ENCODE results near the gene PLPPR5. TPM values are rescaled to one million over a fixed set of nuclear protein-coding genes. Genes with fewer than 3 reads are reported as not detected.

Gene PLPPR5
- total and polyA plus RNA-seq, 9 of the 15 experiments (the other 6 are each of a cell fraction or from before 2014, with no cell fraction given): not detected

GRCh38 chr1:99007366-99007765, 2.7 kb upstream of the PLPPR5 start:
- ChIA-PET POLR2A (no interaction called here), CTCF (ENCODE audit: low intra/inter-chr PET ratio) (no interaction called here)
- no peaks in the 10 kb centered on the region for H3K9me1 ChIP-seq (ENCODE audit: control insufficient read depth, insufficient read depth, low read length)
- H3K4me2 ChIP-seq (ENCODE audit: insufficient read depth, low read length): no peak overlapping the region
- no peaks in the 10 kb centered on the region for H3K4me1 ChIP-seq (replicated peaks in 1 of 2; ENCODE audit: control insufficient read depth in 2 of 2, insufficient read depth in 2 of 2, low read length in 2 of 2)
- no peak for ATAC-seq
- H2AFZ ChIP-seq (ENCODE audit: low read depth, low read length): no peak overlapping the region
- intact Hi-C loops (cut with micrococcal nuclease): no loop called here
- H3K36me3 ChIP-seq (ENCODE audit: control insufficient read depth, insufficient read depth, low read length): no peaks in the 10 kb centered on the region
- no peak overlapping the region for H3K9ac ChIP-seq (ENCODE audit: insufficient read depth in 1 of 2, low read depth in 2 of 2, low read length in 2 of 2)
- H3K9me3 ChIP-seq (replicated peaks; ENCODE audit: control insufficient read depth, insufficient read depth, low read depth, low read length): no peaks in the 10 kb centered on the region
- H4K20me1 ChIP-seq (replicated peaks; ENCODE audit: control insufficient read depth, insufficient read depth, low read length): no peaks in the 10 kb centered on the region
- H3K79me2 ChIP-seq (ENCODE audit: control insufficient read depth, insufficient read depth, low read length): no peaks in the 10 kb centered on the region
- no peak overlapping the region for H3K4me3 ChIP-seq
- DNase-seq (ENCODE audit: extremely low read depth in 1 of 4, low spot score in 3 of 4): no peak
- no peaks in the 10 kb centered on the region for H3K27me3 ChIP-seq (ENCODE audit: control insufficient read depth in 2 of 2, insufficient read depth in 2 of 2, low read length in 2 of 2)
- no peak for FAIRE-seq
- WGBS (ENCODE audit: insufficient coverage, low coverage, missing lambda C conversion rate): 2% methylated on average over 3 of the region's 3 CpGs
- in situ Hi-C loops (cut with MboI): no loop called here
- no TSS peak for BruUV-seq (replicated peaks)
- no peak overlapping the region for H3K27ac ChIP-seq (ENCODE audit: extremely low read depth, low read depth, low read length)
- TF ChIP-seq JUND (IDR thresholded peaks at IDR 0.05; ENCODE audit: borderline replicate concordance, low read depth, low read length) (no peak), JUND (tag; IDR thresholded peaks at IDR 0.05; ENCODE audit: borderline replicate concordance, low read depth, low read length) (no peak), ZNF12 (CRISPR knock-in tag; IDR thresholded peaks at IDR 0.05) (no peak), RUNX1 (IDR thresholded peaks at IDR 0.05; ENCODE audit: low read depth) (no peak), HOMEZ (CRISPR knock-in tag; IDR thresholded peaks at IDR 0.05) (no peak), HIVEP1 (CRISPR knock-in tag; IDR thresholded peaks at IDR 0.05) (no peak), RAD21 (CRISPR knock-in tag; conservative IDR thresholded peaks at IDR 0.05 in 1 of 2, IDR thresholded peaks at IDR 0.05 in 1 of 2) (no peak), ZNF717 (CRISPR knock-in tag; IDR thresholded peaks at IDR 0.05) (no peak), POU5F1 (IDR thresholded peaks at IDR 0.05; ENCODE audit: borderline replicate concordance, low read depth, low read length, partially characterized antibody) (no peak), MYNN (IDR thresholded peaks at IDR 0.05) (no peak), MYNN (CRISPR knock-in tag; IDR thresholded peaks at IDR 0.05) (no peak), RFX1 (IDR thresholded peaks at IDR 0.05) (no peak), PHF8 (IDR thresholded peaks at IDR 0.05; ENCODE audit: borderline replicate concordance, low read length) (no peak)
- TF ChIP-seq, protein P1, sequence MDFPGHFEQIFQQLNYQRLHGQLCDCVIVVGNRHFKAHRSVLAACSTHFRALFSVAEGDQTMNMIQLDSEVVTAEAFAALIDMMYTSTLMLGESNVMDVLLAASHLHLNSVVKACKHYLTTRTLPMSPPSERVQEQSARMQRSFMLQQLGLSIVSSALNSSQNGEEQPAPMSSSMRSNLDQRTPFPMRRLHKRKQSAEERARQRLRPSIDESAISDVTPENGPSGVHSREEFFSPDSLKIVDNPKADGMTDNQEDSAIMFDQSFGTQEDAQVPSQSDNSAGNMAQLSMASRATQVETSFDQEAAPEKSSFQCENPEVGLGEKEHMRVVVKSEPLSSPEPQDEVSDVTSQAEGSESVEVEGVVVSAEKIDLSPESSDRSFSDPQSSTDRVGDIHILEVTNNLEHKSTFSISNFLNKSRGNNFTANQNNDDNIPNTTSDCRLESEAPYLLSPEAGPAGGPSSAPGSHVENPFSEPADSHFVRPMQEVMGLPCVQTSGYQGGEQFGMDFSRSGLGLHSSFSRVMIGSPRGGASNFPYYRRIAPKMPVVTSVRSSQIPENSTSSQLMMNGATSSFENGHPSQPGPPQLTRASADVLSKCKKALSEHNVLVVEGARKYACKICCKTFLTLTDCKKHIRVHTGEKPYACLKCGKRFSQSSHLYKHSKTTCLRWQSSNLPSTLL (IDR thresholded peaks at IDR 0.05): no peak
- TF ChIP-seq, protein P2, sequence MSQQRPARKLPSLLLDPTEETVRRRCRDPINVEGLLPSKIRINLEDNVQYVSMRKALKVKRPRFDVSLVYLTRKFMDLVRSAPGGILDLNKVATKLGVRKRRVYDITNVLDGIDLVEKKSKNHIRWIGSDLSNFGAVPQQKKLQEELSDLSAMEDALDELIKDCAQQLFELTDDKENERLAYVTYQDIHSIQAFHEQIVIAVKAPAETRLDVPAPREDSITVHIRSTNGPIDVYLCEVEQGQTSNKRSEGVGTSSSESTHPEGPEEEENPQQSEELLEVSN (IDR thresholded peaks at IDR 0.05; ENCODE audit: borderline replicate concordance in 1 of 2, extremely low read depth in 1 of 2, insufficient read depth in 1 of 2, insufficient read length in 1 of 2, low read depth in 1 of 2, low read length in 1 of 2, poor library complexity in 1 of 2, severe bottlenecking in 1 of 2): no peak
- TF ChIP-seq, protein P3, sequence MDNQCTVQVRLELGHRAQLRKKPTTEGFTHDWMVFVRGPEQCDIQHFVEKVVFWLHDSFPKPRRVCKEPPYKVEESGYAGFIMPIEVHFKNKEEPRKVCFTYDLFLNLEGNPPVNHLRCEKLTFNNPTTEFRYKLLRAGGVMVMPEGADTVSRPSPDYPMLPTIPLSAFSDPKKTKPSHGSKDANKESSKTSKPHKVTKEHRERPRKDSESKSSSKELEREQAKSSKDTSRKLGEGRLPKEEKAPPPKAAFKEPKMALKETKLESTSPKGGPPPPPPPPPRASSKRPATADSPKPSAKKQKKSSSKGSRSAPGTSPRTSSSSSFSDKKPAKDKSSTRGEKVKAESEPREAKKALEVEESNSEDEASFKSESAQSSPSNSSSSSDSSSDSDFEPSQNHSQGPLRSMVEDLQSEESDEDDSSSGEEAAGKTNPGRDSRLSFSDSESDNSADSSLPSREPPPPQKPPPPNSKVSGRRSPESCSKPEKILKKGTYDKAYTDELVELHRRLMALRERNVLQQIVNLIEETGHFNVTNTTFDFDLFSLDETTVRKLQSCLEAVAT (IDR thresholded peaks at IDR 0.05): no peak
- TF ChIP-seq, protein P4, sequence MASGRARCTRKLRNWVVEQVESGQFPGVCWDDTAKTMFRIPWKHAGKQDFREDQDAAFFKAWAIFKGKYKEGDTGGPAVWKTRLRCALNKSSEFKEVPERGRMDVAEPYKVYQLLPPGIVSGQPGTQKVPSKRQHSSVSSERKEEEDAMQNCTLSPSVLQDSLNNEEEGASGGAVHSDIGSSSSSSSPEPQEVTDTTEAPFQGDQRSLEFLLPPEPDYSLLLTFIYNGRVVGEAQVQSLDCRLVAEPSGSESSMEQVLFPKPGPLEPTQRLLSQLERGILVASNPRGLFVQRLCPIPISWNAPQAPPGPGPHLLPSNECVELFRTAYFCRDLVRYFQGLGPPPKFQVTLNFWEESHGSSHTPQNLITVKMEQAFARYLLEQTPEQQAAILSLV (tag; IDR thresholded peaks at IDR 0.05): no peak
